ENCODE data around the gene PARK7.
"Not testable (repeated sequence)": the region's sequence is repeated elsewhere in the genome, so short reads cannot be mapped to it uniquely, and the experiment has no call there.

The PARK7 gene

GRCh38 chr1:7962014-7962335 is 464 bp downstream of the PARK7 start:
- H3K4me3 ChIP-seq (ENCODE audit: low read depth, low read length), result peak overlapping the region; percentile 97
- no peak for DNase-seq
- H3K27me3 ChIP-seq (ENCODE audit: insufficient read depth, low read depth, severe bottlenecking), result no peaks in the 10 kb centered on the region
- TF ChIP-seq, protein P1, sequence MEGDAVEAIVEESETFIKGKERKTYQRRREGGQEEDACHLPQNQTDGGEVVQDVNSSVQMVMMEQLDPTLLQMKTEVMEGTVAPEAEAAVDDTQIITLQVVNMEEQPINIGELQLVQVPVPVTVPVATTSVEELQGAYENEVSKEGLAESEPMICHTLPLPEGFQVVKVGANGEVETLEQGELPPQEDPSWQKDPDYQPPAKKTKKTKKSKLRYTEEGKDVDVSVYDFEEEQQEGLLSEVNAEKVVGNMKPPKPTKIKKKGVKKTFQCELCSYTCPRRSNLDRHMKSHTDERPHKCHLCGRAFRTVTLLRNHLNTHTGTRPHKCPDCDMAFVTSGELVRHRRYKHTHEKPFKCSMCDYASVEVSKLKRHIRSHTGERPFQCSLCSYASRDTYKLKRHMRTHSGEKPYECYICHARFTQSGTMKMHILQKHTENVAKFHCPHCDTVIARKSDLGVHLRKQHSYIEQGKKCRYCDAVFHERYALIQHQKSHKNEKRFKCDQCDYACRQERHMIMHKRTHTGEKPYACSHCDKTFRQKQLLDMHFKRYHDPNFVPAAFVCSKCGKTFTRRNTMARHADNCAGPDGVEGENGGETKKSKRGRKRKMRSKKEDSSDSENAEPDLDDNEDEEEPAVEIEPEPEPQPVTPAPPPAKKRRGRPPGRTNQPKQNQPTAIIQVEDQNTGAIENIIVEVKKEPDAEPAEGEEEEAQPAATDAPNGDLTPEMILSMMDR (IDR thresholded peaks at IDR 0.05; ENCODE audit: low read depth, low read length), result no peak
- peaks cover 41% of the 10 kb centered on the region for H3K36me3 ChIP-seq
- peak overlapping the region; percentile 79 for H3K27ac ChIP-seq
- H3K9me3 ChIP-seq (ENCODE audit: severe bottlenecking), result no peaks in the 10 kb centered on the region

DNA sequence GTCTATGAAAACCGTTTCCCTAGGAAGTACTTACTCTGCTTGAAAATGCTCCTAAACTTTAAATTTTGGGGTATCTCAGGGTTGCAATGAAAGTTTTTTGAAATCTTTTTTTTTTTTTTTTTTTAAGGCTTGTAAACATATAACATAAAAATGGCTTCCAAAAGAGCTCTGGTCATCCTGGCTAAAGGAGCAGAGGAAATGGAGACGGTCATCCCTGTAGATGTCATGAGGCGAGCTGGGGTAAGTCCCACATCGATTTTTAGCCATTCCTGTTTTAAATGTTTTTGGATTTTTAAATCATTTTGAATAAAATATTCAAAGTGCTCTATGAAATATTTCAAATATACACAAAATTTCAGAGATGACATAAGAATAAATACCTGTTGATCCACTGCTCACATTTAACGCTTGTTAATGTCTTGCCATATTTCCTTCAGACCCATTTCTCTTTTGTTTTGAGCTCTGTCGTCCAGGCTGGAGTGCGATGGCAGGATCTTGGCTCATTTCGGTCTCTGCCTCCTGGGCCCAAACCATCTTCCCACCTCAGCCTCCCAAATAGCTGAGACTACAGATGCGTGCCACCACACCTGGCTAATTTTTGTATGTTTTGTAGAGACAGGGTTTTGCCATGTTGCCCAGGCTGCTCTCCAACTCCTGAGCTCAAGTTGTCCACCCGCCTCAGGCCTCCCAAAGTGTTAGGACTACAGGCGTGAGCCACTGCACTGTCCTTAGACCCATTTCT is 1.3 kb downstream of the PARK7 start:
- Histone ChIP-seq H3K27me3 (ENCODE audit: insufficient read depth, low read depth, severe bottlenecking) (no peaks in the 10 kb centered on the region), H3K36me3 (peaks cover 47% of the 10 kb centered on the region), H3K9me3 (ENCODE audit: severe bottlenecking) (no peaks in the 10 kb centered on the region), H3K27ac (no peak overlapping the region), H3K4me3 (ENCODE audit: low read depth, low read length) (peak overlapping the region; percentile 97; the same call in 1 of the 2 replicates)
- DNase-seq, result no peak
- TF ChIP-seq, protein P1 (IDR thresholded peaks at IDR 0.05; ENCODE audit: low read depth, low read length), result no peak

DNA sequence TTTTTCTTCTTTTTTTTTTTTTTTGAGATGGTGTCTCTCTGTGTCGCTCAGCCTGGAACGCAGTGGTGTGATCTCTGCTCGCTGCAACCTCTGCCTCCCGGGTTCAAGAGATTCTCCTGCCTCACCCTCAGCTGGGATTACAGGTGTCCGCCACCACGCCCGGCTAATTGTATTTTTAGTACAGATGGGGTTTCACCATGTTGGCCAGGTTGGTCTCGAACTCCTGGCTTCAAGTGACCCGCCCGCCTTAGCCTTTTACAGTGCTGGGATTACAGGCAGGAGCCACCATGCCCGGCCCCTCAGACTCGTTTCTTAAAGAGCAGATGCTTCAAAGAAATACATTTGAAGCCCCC is 1.8 kb downstream of the PARK7 start:
- H3K4me3 ChIP-seq (ENCODE audit: low read depth, low read length); DNase-seq; H3K9me3 ChIP-seq (ENCODE audit: severe bottlenecking); H3K27me3 ChIP-seq (ENCODE audit: insufficient read depth, low read depth, severe bottlenecking); H3K27ac ChIP-seq: not testable (repeated sequence)
- peaks cover 48% of the 10 kb centered on the region for H3K36me3 ChIP-seq

DNA sequence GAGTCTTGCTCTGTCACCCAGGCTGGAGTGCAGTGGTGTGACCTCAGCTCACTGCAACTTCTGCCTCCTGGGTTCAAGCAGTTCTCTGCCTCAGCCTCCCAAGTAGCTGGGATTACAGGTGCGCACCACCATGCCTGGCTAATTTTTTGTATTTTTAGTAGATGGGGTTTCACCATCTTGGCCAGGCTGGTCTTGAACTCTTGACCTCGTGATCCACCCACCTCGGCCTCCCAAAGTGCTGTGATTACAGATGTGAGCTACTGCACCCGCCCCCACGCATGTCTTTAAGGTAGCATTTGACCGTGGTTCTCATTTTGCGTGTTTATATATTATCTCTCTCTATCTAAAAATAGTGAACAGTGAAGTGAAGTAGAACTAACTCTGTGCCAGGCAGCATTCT is 2.3 kb downstream of the PARK7 start:
- H3K36me3 ChIP-seq, result peaks cover 53% of the 10 kb centered on the region
- not testable (repeated sequence) for H3K27me3 ChIP-seq (ENCODE audit: insufficient read depth, low read depth, severe bottlenecking); H3K4me3 ChIP-seq (ENCODE audit: low read depth, low read length); H3K27ac ChIP-seq; H3K9me3 ChIP-seq (ENCODE audit: severe bottlenecking); DNase-seq

DNA sequence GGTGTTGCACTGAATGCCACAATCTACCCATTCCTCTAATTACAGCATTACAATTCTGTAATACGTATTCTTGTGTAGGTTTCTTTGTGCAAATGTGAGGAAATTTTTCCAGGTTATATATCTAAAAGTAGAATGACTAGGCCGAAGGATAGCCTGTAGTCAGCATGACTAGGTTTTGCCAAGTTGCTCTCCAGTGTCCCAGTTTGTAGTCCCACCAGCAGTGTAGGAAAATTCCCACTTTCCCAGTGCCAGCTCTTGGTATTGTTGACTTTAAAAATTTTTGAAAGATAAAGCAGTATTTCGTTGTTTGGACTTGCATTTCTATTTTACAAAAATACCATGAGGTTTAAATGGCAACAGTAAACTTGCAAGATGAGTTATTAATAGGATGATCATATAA is 3.0 kb downstream of the PARK7 start:
- no peak overlapping the region for H3K27ac ChIP-seq
- DNase-seq, result no peak
- H3K36me3 ChIP-seq, result peaks cover 59% of the 10 kb centered on the region
- TF ChIP-seq, protein P1 (IDR thresholded peaks at IDR 0.05; ENCODE audit: low read depth, low read length), result no peak
- H3K4me3 ChIP-seq (ENCODE audit: low read depth, low read length), result no peak overlapping the region
- H3K9me3 ChIP-seq (ENCODE audit: severe bottlenecking), result no peaks in the 10 kb centered on the region
- H3K27me3 ChIP-seq (ENCODE audit: insufficient read depth, low read depth, severe bottlenecking), result no peaks in the 10 kb centered on the region

DNA sequence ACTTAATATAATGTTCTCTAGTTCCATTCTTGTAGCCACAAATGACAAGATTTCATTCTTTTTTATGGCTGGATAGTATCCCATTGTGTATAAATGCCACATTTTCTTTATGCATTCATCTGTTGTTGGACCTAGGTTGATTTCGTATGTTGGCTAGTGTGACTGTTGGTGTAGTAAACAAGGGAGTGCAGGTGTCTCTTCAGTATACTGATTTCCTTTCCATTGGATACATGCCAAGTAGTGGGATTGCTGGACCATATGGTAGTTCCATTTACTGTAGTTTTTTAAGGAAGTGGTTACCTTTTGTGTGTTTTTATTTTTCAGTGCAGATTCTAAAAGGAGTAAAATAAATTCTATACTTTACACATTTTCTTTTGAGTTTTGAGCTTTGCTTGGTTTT is 5.7 kb downstream of the PARK7 start:
- Histone ChIP-seq H3K36me3 (peaks cover 86% of the 10 kb centered on the region), H3K9me3 (ENCODE audit: severe bottlenecking) (no peaks in the 10 kb centered on the region)

More for the DNA sequence above, 5.7 kb downstream of the PARK7 start:
- Histone ChIP-seq H3K4me3 (ENCODE audit: low read depth, low read length) (no peak overlapping the region), H3K27ac (no peak overlapping the region), H3K27me3 (ENCODE audit: insufficient read depth, low read depth, severe bottlenecking) (no peaks in the 10 kb centered on the region)
- TF ChIP-seq, protein P1 (IDR thresholded peaks at IDR 0.05; ENCODE audit: low read depth, low read length), result no peak
- no peak for DNase-seq
